HG03066 (cell line): ENCODE measurements around the gene POLD3.
"Not testable (repeated sequence)": the region's sequence is repeated elsewhere in the genome, so short reads cannot be mapped to it uniquely, and the experiment has no call there.

ENCODE experiments used
- ATAC-seq: cut with Tn5 transposase; IDR thresholded peaks from one replicate; pipeline ENCODE4 v1.9.1; 2021; ENCODE audit warnings: low read depth; ENCODE audit not compliant: unreplicated experiment

POLD3 gene

DNA sequence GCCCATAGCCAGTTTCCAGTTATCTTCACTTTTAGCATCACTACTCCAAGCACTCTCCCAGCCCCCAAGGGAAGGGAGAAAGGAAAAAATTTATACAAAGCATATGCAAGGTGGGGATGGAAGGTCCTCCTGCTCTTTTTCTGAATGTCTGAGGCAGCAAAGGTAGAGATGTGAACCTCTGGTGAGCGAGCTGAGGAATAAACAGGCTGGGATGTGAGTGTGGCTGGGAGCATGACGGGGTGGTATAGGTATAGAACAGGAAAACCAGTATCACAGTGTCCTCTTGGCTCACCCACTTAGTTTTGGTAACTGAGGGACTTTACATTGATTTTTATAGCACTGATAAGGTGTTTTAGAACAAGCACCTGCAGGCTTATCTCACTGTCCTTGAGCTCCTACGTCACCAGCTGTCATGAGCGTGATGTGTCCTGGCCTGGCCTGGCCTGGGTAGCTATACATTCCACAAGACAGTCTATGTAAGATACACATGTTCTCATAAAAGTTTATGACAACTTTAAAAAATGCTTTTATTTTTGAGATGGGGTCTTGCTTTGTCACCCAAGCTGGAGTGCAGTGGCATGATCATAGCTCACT is 10.3 kb upstream of the POLD3 start:
- no peak for ATAC-seq

DNA sequence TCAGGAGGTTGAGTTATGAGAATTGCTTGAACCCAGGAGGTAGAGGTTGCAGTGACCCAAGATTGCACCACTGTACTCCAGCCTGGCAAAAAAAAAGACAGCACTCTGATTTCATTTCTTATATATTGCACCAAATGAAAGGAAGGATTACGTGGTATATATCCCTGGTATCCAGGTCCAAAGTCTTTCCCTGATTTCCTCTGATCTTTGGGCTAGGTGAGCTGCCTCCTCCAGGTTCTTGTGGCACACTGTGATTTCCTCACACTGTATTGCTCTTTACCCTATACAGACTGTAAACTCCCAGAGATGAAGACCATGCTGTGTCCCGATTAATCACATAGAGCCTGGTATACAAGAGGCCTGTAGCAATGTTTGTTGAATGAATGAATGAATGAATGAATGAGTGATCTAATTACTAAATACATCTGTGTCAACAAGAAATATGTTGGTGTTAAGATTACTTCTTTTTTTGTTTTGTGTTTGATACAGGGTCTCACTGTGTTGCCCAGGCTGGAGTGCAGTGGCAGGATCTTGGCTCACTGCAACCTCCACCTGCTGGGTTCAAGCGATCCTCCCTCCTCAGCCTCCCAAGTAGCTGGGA is 9.3 kb upstream of the POLD3 start:
- no peak for ATAC-seq

DNA sequence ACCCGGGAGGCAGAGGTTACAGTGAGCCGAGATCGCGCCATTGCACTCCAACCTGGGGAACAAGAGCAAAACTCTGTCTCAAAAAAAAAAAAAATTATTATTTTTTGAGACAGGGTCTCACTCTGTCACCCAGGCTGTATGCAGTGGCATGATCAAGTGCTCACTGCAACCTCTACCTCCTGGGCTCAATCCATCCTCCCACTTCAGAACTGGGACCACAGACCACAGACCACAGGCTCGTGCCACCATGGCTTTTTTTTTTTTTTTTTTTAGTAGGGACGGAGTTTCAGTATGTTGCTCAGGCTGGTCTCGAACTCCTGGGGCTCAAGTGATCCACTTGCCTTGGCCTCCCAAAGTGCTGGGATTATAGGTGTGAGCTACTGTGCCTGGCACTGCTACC is 1.9 kb upstream of the POLD3 start:
- ATAC-seq = not testable (repeated sequence)

DNA sequence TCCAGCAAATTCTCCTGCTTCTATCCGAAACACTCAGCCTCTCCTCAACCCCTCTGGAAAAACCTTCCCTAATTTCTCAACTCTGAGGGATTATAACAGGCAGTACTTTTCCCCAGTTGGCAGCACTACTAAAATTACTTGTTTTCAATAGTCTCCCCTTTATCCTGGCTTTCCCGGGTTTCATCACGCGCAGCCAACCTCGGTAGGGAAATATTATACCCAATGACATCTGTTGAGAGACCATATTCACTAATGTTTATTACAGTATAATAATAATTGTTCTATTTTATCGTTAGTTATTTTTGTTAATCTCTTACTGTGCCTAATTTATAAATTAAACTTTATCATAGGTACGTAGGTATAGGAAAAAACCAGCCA is 330 bp upstream of the POLD3 start:
- peak; percentile 5 for ATAC-seq

DNA sequence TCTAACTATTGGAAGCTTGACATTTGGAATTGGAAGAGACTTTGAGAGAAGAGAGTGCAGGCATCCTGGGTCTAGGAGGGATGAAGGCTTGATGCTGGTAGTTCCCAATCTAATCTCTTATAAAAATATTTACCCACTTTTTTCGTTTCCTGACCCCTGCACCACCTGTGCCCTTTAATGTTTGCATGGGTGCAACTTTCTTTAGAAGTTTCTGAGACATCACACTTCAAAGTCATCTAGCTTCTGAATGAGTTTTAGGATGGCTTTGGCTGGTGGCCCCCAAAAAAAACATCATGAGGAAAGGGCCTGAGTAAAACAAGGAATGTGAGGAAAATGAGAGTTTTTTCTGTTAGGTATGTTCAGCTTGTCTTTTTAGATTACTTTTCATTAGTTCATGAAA is 1.1 kb downstream of the POLD3 start:
- ATAC-seq = no peak

DNA sequence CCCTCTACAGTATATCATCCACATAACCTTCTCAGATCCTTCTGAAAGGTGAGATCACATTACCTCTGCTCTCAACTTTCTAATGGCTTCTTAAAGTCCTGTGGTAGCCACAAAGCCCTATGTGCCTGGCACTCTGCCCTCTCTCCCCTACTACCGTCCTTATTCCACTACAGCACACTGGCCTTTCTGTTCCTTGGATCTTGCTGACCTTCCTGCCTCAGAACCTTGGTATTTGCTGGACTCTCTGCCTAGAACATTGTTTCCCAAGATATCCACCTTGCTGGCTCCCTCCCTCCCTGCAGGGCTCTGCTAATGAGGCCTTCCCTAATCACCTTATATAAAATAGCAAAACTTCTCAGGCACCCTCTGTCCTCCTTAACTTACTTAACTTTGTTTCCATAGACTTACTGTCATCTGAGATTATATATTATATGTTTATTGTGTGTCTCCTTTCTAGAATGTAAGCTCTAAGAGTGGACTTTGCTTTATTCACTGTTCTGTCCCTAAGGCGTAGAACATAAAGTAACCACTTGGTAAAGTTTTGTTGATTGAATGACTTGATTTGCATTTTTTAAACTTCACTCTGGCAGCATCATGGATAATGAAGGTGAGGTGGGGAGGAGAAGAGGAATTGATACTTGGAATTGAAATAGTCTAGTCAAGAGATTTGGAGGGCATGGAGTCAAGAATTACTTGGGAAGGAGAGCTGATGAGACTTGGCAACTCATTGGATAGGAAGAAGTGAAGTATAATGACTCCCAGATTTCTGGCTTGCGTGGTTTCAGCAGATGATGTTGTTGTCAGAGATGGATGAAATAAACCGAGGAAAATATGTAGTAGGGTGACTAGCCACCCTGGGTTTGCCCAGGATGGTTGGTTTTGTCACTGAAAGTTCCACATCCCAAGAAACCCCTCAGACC is 10.5 kb downstream of the POLD3 start:
- ATAC-seq = no peak

DNA sequence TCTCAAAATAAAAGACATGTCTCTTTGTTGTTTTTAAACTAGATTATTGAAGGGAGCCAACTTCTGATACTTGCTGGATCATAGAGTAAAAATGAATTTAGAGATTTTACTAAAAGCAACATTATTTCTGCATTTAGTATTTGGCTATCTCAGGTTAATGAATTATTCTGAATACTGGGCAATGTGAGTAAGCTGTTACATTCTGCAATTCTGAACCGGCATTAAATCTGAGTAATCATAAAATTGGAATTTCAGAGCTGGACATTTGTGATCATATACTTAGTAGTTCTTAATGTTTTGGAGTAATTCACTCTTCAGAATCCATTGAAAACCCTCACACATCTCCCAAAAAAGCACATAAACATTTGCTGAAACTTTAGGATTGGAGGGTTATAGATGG is 11.5 kb downstream of the POLD3 start:
- ATAC-seq = no peak

DNA sequence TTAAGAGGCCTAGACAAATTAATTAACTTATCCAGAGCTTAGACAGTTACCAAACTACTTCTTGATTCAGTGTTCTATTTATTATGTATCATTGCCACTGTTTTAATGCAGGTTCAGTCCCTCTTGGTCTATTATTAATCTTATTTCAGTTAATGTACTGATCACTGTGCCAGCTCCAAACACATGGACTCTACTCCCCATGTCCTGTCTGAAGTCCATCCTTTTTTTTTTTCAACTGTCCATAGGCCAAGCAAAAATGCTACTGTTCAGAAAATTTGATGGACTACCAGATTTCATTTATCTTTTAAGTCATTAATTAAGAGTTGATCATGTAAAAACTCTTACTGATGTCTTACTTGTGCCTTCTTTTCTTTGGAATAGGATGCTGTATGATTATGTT is 11.9 kb downstream of the POLD3 start:
- no peak for ATAC-seq

DNA sequence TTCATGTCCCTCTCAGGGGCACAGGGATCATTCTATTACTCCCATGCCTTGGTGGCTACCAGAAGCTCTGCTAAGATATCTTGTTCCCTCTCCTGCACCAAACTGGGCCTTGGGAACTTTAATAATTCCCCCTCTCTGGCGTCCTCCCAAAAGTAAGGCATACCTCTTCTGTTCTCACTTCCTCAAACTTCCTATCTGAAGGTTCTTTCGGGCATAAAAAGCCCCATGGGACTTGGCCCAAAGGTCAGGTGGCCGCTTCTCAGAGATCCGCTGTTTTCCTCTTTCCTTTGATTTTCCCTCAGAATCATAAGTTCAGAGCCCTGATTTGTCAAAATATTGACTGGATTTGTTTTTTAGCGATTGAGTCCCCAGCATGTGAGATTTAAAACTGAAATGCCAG is 13.0 kb downstream of the POLD3 start:
- no peak for ATAC-seq

DNA sequence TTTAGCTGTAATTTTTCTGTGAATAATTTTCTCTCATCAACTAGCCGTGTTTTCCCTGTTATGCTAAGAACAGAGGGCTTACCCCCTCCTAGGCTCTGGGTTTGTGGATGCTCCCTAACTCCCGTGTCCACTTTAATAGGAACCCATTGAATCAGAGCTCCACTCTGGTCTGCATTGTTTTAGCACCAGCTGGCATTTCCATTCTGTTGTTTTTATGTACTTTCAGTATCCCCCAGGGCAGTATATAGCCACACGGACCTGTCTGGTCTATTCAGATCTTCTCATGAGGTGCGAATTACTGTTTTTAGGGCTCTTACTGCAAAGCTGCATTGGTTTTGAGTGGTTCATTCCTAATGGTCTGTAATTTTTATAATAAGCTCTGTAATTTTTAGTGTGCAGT is 16.0 kb downstream of the POLD3 start:
- ATAC-seq = no peak

DNA sequence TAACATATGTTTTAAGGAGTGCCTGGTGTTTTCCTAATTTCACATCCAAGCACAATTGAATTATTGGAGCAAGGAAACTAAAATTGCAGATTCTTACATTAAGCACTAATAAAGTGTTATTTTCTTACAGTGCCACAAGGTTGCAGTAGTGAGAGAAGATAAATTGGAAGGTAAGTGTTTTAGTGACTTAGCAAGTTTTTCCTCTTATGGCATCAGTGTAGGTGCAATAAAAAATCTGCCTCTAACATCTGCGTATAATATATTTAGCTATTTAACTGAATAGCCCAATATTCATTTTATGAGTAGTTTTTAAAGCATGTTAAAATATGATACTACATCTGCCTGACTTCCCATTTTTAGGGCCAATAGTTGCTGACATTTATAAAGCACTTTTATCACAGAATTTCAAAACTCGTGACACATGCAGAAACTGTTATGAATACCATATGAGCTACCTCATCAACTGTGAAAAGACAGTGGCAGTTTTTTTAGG is 19.0 kb downstream of the POLD3 start:
- no peak for ATAC-seq

DNA sequence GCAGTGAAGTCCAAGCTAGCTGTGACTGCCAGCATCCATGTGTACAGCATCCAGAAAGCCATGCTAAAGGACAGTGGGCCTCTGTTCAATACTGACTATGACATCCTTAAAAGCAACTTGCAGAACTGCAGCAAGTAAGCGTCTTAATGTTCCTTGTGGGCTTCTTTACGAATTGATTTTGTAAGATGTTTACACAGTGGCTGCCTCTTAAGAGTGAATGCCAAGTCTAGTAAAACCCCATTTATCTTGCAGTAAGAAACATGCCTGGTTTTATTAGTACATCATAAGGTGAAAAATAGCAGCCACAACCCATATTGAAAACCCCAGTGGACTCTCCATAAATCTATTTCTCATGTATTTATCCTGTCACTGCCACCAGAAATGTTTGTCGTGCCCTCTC is 20.5 kb downstream of the POLD3 start:
- ATAC-seq = no peak

DNA sequence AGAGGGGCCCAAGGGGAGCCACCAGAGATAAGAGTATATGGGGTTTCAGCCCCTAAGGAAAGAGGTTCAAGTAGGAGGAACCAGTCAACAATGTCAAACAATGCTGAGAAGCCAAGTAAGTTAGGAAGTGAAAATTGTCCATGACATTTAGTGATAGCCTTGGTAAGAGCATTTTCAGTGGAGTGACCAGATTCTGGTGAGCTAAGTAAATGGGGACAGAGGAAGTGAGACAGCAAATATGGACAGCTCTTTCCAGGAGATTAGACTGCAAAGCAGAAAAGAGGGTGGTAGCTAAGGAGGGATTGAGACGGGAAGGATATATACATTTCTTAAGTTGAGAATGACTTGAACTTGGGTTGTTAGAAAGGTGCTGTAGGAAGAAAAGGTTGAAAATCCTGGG is 22.9 kb downstream of the POLD3 start:
- ATAC-seq = no peak

DNA sequence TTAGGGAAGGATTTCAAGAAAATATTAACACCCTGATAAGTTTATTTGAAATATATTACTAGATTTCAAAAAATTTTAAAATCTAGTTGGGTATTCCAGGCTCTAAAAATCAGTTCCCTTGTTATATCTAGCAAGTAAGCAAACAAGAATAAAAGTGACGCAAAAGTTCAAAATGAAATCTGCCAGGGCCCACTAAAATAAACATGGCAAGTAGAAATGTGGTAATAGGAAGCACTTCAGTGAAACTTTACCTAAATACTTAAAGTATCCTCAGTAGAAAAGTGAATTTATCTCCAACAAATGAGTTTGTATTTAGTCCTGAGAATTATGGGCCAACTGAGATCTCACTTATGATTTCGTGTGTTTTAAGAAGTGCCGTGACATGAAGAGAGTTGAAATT is 23.6 kb downstream of the POLD3 start:
- no peak for ATAC-seq

DNA sequence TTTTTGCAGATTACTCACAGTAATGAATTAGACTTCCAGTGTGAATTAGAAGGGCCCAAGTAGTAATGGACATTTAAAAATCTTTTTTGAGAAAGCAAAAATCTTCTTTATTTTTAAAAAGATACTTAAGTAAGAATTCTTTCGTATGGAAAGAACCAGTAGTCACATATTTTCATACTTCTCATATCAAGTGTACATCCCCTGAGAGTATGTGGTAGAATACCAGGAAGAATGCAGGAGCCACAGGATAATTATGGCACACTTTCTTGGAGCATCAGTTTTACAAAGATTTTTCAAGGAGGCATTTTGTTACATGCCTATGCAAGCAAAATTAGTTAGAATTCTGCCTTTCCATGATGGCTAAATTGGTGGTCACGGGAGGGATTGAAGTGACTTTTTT is 28.1 kb downstream of the POLD3 start:
- no peak for ATAC-seq

DNA sequence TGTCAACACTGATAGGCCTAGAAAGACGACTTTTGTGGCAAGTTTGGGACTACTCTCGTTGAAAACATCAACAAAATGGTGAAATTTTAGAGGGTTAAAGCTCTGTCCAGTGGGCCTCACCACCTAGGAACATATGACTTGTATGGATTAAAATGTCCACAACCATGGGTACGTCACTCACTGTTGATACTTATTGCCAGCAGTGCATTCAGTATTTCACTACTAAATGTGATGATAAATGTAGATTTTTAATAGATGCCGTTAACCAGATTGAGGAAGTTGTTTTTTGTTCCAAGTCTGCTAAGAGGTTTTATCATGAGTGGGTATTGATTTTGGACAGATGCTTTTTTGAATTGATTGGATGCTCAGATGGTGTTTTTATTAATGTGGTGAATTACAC is 33.7 kb downstream of the POLD3 start:
- ATAC-seq = no peak

DNA sequence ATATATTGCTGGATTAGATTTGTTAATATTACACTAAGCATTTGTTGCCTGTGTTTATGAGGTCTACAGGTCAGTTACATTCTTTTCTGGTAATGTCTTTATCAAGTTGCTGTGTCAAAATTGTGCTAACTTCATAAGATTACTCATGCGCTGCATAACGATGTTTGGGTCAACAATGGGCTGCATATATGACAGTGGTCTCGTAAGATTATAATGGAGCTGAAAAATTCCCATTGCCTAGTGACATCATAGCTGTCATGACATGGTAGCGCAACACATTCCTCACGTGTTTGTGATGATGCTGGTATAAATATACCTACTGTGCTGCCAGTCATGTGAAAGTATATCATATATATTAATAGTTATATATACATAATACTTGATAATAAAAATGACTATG is 34.2 kb downstream of the POLD3 start:
- no peak for ATAC-seq

DNA sequence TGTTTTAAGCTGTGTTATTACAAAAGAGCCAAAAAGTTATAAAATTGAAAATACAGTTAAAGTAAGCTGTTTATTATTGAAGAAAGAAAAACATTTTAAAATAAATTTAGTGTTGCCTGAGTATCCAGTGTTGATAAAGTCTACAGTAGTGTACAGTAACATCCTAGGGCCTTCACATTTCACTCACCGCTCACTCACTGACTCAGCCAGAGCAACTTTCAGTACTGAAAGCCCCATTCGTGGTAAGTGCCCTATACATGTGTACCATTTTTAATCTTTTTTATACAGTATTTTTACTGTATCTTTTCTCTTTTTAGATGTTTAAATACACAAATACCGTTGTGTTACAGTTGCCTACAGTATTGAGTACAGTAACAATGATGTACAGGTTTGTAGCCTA is 35.0 kb downstream of the POLD3 start:
- ATAC-seq = no peak

DNA sequence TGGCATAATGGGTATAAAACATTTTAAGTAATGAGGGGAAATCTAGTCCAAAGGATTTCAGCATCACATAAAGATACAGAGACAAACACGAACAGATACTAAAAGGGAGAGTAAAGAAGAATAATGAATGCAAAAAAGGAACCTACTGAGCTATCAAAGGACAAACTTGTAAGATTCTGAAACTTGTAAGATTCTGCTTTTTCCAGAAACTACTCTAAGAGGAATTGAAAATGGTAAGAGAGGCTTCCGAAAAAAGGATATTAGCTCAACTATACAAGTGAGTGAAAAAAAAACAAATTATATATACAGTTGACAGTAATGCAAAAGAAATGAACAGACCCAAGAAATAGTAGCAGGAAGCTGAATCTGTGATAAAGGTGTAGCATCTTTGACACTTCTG is 37.7 kb downstream of the POLD3 start:
- ATAC-seq = no peak

DNA sequence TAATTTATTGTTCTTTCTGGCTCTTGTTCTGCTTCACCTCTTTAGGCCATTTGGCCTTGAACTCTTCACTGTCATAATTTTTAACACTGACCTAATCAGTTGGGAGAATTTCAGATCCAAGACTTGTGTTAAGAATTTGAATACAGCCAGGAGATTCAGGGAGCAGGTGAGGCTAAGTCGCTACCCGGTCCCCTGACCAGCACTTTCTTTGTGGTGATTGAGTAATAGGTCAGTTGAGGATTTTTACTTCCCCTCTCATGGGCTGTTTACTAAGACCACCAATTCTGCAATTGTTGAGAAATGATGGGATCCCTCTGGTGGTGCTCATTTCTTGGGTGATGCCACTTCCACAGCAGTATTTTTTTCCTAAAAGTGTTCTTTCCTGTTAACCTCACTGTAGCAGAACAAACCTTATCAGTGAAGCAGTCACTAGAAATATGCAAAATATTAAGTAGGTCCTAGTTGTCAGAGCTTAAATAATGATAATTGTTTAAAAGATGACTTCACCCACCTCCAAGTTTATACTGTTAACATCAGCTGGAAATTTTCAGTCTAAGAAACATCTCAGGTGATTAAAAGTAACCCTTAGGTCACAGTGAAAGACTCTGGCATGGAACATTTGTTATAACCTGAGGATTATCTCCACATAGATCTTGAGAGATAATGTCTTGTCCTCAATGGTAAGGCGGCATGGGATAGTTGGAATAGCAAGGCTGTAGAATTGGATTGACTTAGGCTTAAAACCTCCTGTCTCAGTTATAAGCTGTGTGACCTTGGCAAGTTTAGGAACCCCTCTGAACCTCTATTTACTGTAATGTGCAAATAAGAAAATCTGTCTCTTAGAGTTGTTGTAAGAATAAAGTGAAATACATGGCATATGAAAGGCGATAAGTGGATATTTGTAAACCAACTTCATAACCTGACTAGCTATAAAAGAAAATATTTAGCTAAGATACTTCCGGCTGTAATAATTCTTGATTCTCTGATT is 41.3 kb downstream of the POLD3 start:
- ATAC-seq = no peak

DNA sequence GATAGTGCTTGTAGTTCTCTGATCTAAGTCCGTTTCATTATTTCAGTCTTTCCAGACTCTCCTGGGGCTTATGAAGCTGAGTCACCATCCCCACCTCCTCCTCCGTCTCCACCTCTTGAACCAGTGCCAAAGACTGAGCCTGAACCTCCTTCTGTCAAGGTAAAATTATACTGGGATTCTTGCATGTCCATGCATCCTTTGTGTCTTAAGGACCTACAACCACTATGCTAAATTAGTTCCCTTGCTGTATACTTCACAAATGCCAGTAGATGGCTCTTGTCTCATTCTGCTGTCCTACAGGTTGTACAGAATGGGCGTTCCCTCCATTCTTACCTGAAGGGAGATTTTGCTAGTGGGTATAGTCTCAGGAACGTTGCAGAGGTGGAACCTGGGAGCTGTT is 42.2 kb downstream of the POLD3 start:
- no peak for ATAC-seq
